Subcutaneous abdominal adipose tissue (tissue), 5 donors: Measurements from ENCODE around the gene ANKRD22.
A peak's percentile ranks its signal among the peaks of the same experiment; 100 is the strongest.

Experiments used
- H3K27ac ChIP-seq: one replicate; pipeline ENCODE4 v1.7.0; 2013; ENCODE audit warnings: low read depth, mild to moderate bottlenecking, inconsistent platforms, low read length, moderate library complexity
- H3K27me3 ChIP-seq, 5 donors: one replicate each; pipeline ENCODE4 v1.7.0; 2013; ENCODE audit warnings: low read length in 5 of 5, inconsistent platforms in 1 of 5; ENCODE audit not compliant: control insufficient read depth in 5 of 5, insufficient read depth in 4 of 5
- H3K36me3 ChIP-seq, 5 donors: one replicate each; pipeline ENCODE4 v1.7.0; 2013; ENCODE audit warnings: low read length in 5 of 5; ENCODE audit not compliant: control insufficient read depth in 5 of 5, insufficient read depth in 5 of 5
- H3K4me1 ChIP-seq, 5 donors: one replicate each; pipeline ENCODE4 v1.7.0; 2013; ENCODE audit warnings: low read length in 5 of 5, mild to moderate bottlenecking in 3 of 5, moderate library complexity in 1 of 5; ENCODE audit not compliant: control insufficient read depth in 5 of 5, insufficient read depth in 5 of 5
- H3K4me3 ChIP-seq, 5 donors: one replicate each; pipeline ENCODE4 v1.7.0; 2013; ENCODE audit warnings: low read length in 5 of 5, low read depth in 1 of 5
- H3K9ac ChIP-seq, 5 donors: one replicate each; pipeline ENCODE4 v1.7.0; 2013; ENCODE audit warnings: low read length in 5 of 5, mild to moderate bottlenecking in 4 of 5, moderate library complexity in 3 of 5
- H3K9me3 ChIP-seq, 5 donors: one replicate each; pipeline ENCODE4 v1.7.0; 2013; ENCODE audit warnings: low read length in 5 of 5; ENCODE audit not compliant: control insufficient read depth in 5 of 5
- donor health status: healthy.
- donor health status: healthy.
- donor health status: healthy.
- donor health status: healthy.
- donor health status: healthy.

Gene ANKRD22

GRCh38 chr10:88851706-88852105, at the start of gene ANKRD22:
Gene ANKRD22, minus strand, starts transcription at chr10:88851844. Its CDS starts 237 bp downstream, at chr10:88851607.
- no peaks in the 10 kb centered on the region for H3K9me3 ChIP-seq
- H3K36me3 ChIP-seq, result no peaks in the 10 kb centered on the region
- H3K4me3 ChIP-seq, result no peak within 1 kb of the TSS
- no peak within 1 kb of the TSS for H3K9ac ChIP-seq
- H3K27me3 ChIP-seq, result no peaks in the 10 kb centered on the region
- no peak within 1 kb of the TSS for H3K27ac ChIP-seq
- H3K4me1 ChIP-seq, result peaks cover 0 to 17% (median 14%) of the 10 kb centered on the region in 5 donors

- Histone ChIP-seq H3K4me1 (peaks cover 0 to 50% (median 30%) of the 10 kb centered on the region in 5 donors), H3K36me3 (peaks cover 5 to 17% (median 10%) of the 10 kb centered on the region in 5 donors), H3K27ac (peak overlapping the region; percentile 38), H3K4me3 (no peak overlapping the region), H3K9ac (no peak overlapping the region), H3K27me3 (no peaks in the 10 kb centered on the region), H3K9me3 (no peaks in the 10 kb centered on the region)
Measured at GRCh38 chr10:88899886-88900285, 48.2 kb upstream of the ANKRD22 start.

- Histone ChIP-seq H3K27me3 (no peaks in the 10 kb centered on the region), H3K4me1 (peaks cover 4 to 58% (median 39%) of the 10 kb centered on the region in 5 donors), H3K9me3 (no peaks in the 10 kb centered on the region), H3K27ac (peak overlapping the region; percentile 87), H3K4me3 (no peak overlapping the region), H3K9ac (no peak overlapping the region), H3K36me3 (peaks cover 0 to 10% (median 4%) of the 10 kb centered on the region in 5 donors)
Measured at GRCh38 chr10:88898727-88899126, 47.1 kb upstream of the ANKRD22 start.

- Histone ChIP-seq H3K4me1 (peaks cover 4 to 57% (median 46%) of the 10 kb centered on the region in 5 donors), H3K27me3 (no peaks in the 10 kb centered on the region), H3K27ac (peak overlapping the region; percentile 87), H3K9me3 (no peaks in the 10 kb centered on the region), H3K9ac (peak overlapping the region in 3 of 5 donors; percentile 49 to 57 (median 57)), H3K36me3 (peaks cover 0 to 3% (median 3%) of the 10 kb centered on the region in 5 donors), H3K4me3 (no peak overlapping the region)
Measured at GRCh38 chr10:88896994-88897853, 45.6 kb upstream of the ANKRD22 start.

- H3K36me3 ChIP-seq, result no peaks in the 10 kb centered on the region
- H3K4me3 ChIP-seq, result no peak overlapping the region
- H3K9ac ChIP-seq, result peak overlapping the region in 3 of 5 donors; percentile 49 to 57 (median 57)
- peak overlapping the region; percentile 87 for H3K27ac ChIP-seq
- H3K9me3 ChIP-seq, result no peaks in the 10 kb centered on the region
- H3K27me3 ChIP-seq, result no peaks in the 10 kb centered on the region
- peaks cover 4 to 53% (median 46%) of the 10 kb centered on the region in 5 donors for H3K4me1 ChIP-seq
Measured at GRCh38 chr10:88896372-88896993, 44.8 kb upstream of the ANKRD22 start.

- Histone ChIP-seq H3K9me3 (no peaks in the 10 kb centered on the region), H3K36me3 (no peaks in the 10 kb centered on the region), H3K9ac (no peak overlapping the region), H3K4me1 (peaks cover 4 to 49% (median 44%) of the 10 kb centered on the region in 5 donors), H3K27me3 (no peaks in the 10 kb centered on the region), H3K4me3 (no peak overlapping the region), H3K27ac (peak overlapping the region; percentile 87)
Measured at GRCh38 chr10:88895250-88895649, 43.6 kb upstream of the ANKRD22 start.

GRCh38 chr10:88893611-88894010, 42.0 kb upstream of the ANKRD22 start:
- Histone ChIP-seq H3K9me3 (no peaks in the 10 kb centered on the region), H3K36me3 (no peaks in the 10 kb centered on the region), H3K27ac (peak overlapping the region; percentile 89), H3K27me3 (no peaks in the 10 kb centered on the region), H3K4me1 (peaks cover 4 to 42% (median 34%) of the 10 kb centered on the region in 5 donors), H3K9ac (peak overlapping the region in 3 of 5 donors; percentile 13 to 35 (median 21)), H3K4me3 (no peak overlapping the region)

GRCh38 chr10:88892222-88892967, 40.8 kb upstream of the ANKRD22 start:
- Histone ChIP-seq H3K9ac (no peak overlapping the region), H3K36me3 (no peaks in the 10 kb centered on the region), H3K4me3 (no peak overlapping the region), H3K27me3 (no peaks in the 10 kb centered on the region), H3K27ac (peak overlapping the region; percentile 43), H3K9me3 (no peaks in the 10 kb centered on the region), H3K4me1 (peaks cover 4 to 42% (median 31%) of the 10 kb centered on the region in 5 donors)

- Histone ChIP-seq H3K27me3 (no peaks in the 10 kb centered on the region), H3K4me3 (no peak overlapping the region), H3K36me3 (no peaks in the 10 kb centered on the region), H3K9me3 (no peaks in the 10 kb centered on the region), H3K9ac (no peak overlapping the region), H3K27ac (no peak overlapping the region), H3K4me1 (peaks cover 4 to 29% (median 18%) of the 10 kb centered on the region in 5 donors)
Measured at GRCh38 chr10:88890681-88891381, 39.2 kb upstream of the ANKRD22 start.
